ENCODE data around the gene TLE4. TPM values are rescaled to one million over a fixed set of nuclear protein-coding genes. Genes with fewer than 3 reads are reported as not detected.
"Not testable (repeated sequence)": the region's sequence is repeated elsewhere in the genome, so short reads cannot be mapped to it uniquely, and the experiment has no call there.

Gene TLE4
- total RNA-seq, 1 donor from 2014 or later: 12.1 TPM

- no peaks in the 10 kb centered on the region for H3K4me1 Mint-ChIP-seq
- no peaks in the 10 kb centered on the region for H3K27me3 Mint-ChIP-seq
- no peaks in the 10 kb centered on the region for H3K9me3 Mint-ChIP-seq
- peaks cover 13% of the 10 kb centered on the region for H3K36me3 Mint-ChIP-seq (ENCODE audit: low read depth)
- H3K4me3 Mint-ChIP-seq: no peak overlapping the region
- intact Hi-C loops (cut with micrococcal nuclease): no loop called here
- no peak overlapping the region for H3K27ac Mint-ChIP-seq
- no peak for DNase-seq
Measured at GRCh38 chr9:79603222-79603920, 31.6 kb downstream of the TLE4 start.

- Mint-ChIP-seq H3K4me3 (no peak overlapping the region), H3K27me3 (no peaks in the 10 kb centered on the region), H3K36me3 (ENCODE audit: low read depth) (peaks cover 13% of the 10 kb centered on the region), H3K9me3 (no peaks in the 10 kb centered on the region), H3K4me1 (no peaks in the 10 kb centered on the region), H3K27ac (no peak overlapping the region)
- intact Hi-C loops (cut with micrococcal nuclease): no loop called here
- DNase-seq: no peak
Measured at GRCh38 chr9:79604149-79604548, 32.4 kb downstream of the TLE4 start.

- H3K4me3 Mint-ChIP-seq: no peak overlapping the region
- peaks cover 13% of the 10 kb centered on the region for H3K36me3 Mint-ChIP-seq (ENCODE audit: low read depth)
- DNase-seq: no peak
- intact Hi-C loops (cut with micrococcal nuclease): no loop called here
- no peaks in the 10 kb centered on the region for H3K27me3 Mint-ChIP-seq
- peaks cover 3% of the 10 kb centered on the region for H3K9me3 Mint-ChIP-seq
- no peak overlapping the region for H3K27ac Mint-ChIP-seq
- no peaks in the 10 kb centered on the region for H3K4me1 Mint-ChIP-seq
Measured at GRCh38 chr9:79604921-79605562, 33.3 kb downstream of the TLE4 start.

GRCh38 chr9:79606529-79606928 is 34.8 kb downstream of the TLE4 start:
- DNase-seq; H3K27ac Mint-ChIP-seq; H3K4me3 Mint-ChIP-seq; H3K9me3 Mint-ChIP-seq; H3K4me1 Mint-ChIP-seq; H3K27me3 Mint-ChIP-seq; intact Hi-C loops (cut with micrococcal nuclease): not testable (repeated sequence)
- H3K36me3 Mint-ChIP-seq (ENCODE audit: low read depth): peaks cover 12% of the 10 kb centered on the region

- Mint-ChIP-seq H3K4me3 (no peak overlapping the region), H3K9me3 (peaks cover 3% of the 10 kb centered on the region), H3K4me1 (peaks cover 4% of the 10 kb centered on the region), H3K27ac (no peak overlapping the region), H3K36me3 (ENCODE audit: low read depth) (peaks cover 7% of the 10 kb centered on the region), H3K27me3 (no peaks in the 10 kb centered on the region)
- no peak for DNase-seq
- intact Hi-C loops (cut with micrococcal nuclease): no loop called here
Measured at GRCh38 chr9:79609468-79610018, 37.8 kb downstream of the TLE4 start.

GRCh38 chr9:79610019-79610631 is 38.4 kb downstream of the TLE4 start:
- Mint-ChIP-seq H3K4me1 (peaks cover 4% of the 10 kb centered on the region), H3K27me3 (no peaks in the 10 kb centered on the region), H3K36me3 (ENCODE audit: low read depth) (peaks cover 7% of the 10 kb centered on the region), H3K4me3 (no peak overlapping the region), H3K27ac (no peak overlapping the region), H3K9me3 (peaks cover 3% of the 10 kb centered on the region)
- intact Hi-C loops (cut with micrococcal nuclease): no loop called here
- DNase-seq: no peak

- H3K9me3 Mint-ChIP-seq: peaks cover 3% of the 10 kb centered on the region
- no peak for DNase-seq
- intact Hi-C loops (cut with micrococcal nuclease): no loop called here
- H3K36me3 Mint-ChIP-seq (ENCODE audit: low read depth): peaks cover 7% of the 10 kb centered on the region
- H3K4me1 Mint-ChIP-seq: peaks cover 4% of the 10 kb centered on the region
- no peak overlapping the region for H3K27ac Mint-ChIP-seq
- H3K4me3 Mint-ChIP-seq: no peak overlapping the region
- H3K27me3 Mint-ChIP-seq: no peaks in the 10 kb centered on the region
Measured at GRCh38 chr9:79610791-79611614, 39.2 kb downstream of the TLE4 start.

GRCh38 chr9:79613145-79613544 is 41.4 kb downstream of the TLE4 start:
- intact Hi-C loops (cut with micrococcal nuclease): no loop called here
- H3K27me3 Mint-ChIP-seq: no peaks in the 10 kb centered on the region
- no peak overlapping the region for H3K27ac Mint-ChIP-seq
- DNase-seq: no peak
- no peak overlapping the region for H3K4me3 Mint-ChIP-seq
- H3K9me3 Mint-ChIP-seq: peaks cover 3% of the 10 kb centered on the region
- peaks cover 8% of the 10 kb centered on the region for H3K4me1 Mint-ChIP-seq
- H3K36me3 Mint-ChIP-seq (ENCODE audit: low read depth): peaks cover 3% of the 10 kb centered on the region

GRCh38 chr9:79615038-79615437 is 43.3 kb downstream of the TLE4 start:
- peaks cover 15% of the 10 kb centered on the region for H3K4me1 Mint-ChIP-seq
- H3K27me3 Mint-ChIP-seq: no peaks in the 10 kb centered on the region
- no peak overlapping the region for H3K4me3 Mint-ChIP-seq
- H3K36me3 Mint-ChIP-seq (ENCODE audit: low read depth): peaks cover 3% of the 10 kb centered on the region
- no peak overlapping the region for H3K27ac Mint-ChIP-seq
- intact Hi-C loops (cut with micrococcal nuclease): no loop called here
- no peaks in the 10 kb centered on the region for H3K9me3 Mint-ChIP-seq
- no peak for DNase-seq

GRCh38 chr9:79616013-79616412 is 44.2 kb downstream of the TLE4 start:
- no peaks in the 10 kb centered on the region for H3K27me3 Mint-ChIP-seq
- peaks cover under 1% of the 10 kb centered on the region for H3K9me3 Mint-ChIP-seq
- H3K4me3 Mint-ChIP-seq: no peak overlapping the region
- peaks cover 15% of the 10 kb centered on the region for H3K4me1 Mint-ChIP-seq
- intact Hi-C loops (cut with micrococcal nuclease): no loop called here
- no peak overlapping the region for H3K27ac Mint-ChIP-seq
- DNase-seq: no peak
- peaks cover 3% of the 10 kb centered on the region for H3K36me3 Mint-ChIP-seq (ENCODE audit: low read depth)

- intact Hi-C loops (cut with micrococcal nuclease): no loop called here
- Mint-ChIP-seq H3K9me3 (peaks cover 6% of the 10 kb centered on the region), H3K4me3 (no peak overlapping the region), H3K27ac (no peak overlapping the region), H3K36me3 (ENCODE audit: low read depth) (peaks cover 3% of the 10 kb centered on the region), H3K27me3 (no peaks in the 10 kb centered on the region), H3K4me1 (peaks cover 15% of the 10 kb centered on the region)
- DNase-seq: no peak
Measured at GRCh38 chr9:79616971-79617370, 45.2 kb downstream of the TLE4 start.

GRCh38 chr9:79617395-79617794 is 45.6 kb downstream of the TLE4 start:
- H3K27me3 Mint-ChIP-seq: no peaks in the 10 kb centered on the region
- H3K27ac Mint-ChIP-seq: no peak overlapping the region
- no peak overlapping the region for H3K4me3 Mint-ChIP-seq
- no peak for DNase-seq
- intact Hi-C loops (cut with micrococcal nuclease): no loop called here
- H3K36me3 Mint-ChIP-seq (ENCODE audit: low read depth): peaks cover 3% of the 10 kb centered on the region
- peaks cover 15% of the 10 kb centered on the region for H3K4me1 Mint-ChIP-seq
- peaks cover 6% of the 10 kb centered on the region for H3K9me3 Mint-ChIP-seq

- H3K27ac Mint-ChIP-seq: no peak overlapping the region
- H3K27me3 Mint-ChIP-seq: no peaks in the 10 kb centered on the region
- DNase-seq: no peak
- H3K36me3 Mint-ChIP-seq (ENCODE audit: low read depth): no peaks in the 10 kb centered on the region
- intact Hi-C loops (cut with micrococcal nuclease): no loop called here
- no peak overlapping the region for H3K4me3 Mint-ChIP-seq
- peaks cover 6% of the 10 kb centered on the region for H3K9me3 Mint-ChIP-seq
- H3K4me1 Mint-ChIP-seq: peaks cover 22% of the 10 kb centered on the region
Measured at GRCh38 chr9:79619930-79620329, 48.2 kb downstream of the TLE4 start.

Data from activated CD4-positive, alpha-beta T cell treated with anti-CD3 and anti-CD28 coated beads, Interleukin-2, amount 10 ng/mL, durations not matched to agents 24 days and 14 days (primary cell).